Measurements from ENCODE around the gene MYO19.
"Not testable (repeated sequence)": the region's sequence is repeated elsewhere in the genome, so short reads cannot be mapped to it uniquely, and the experiment has no call there.

Gene MYO19

DNA sequence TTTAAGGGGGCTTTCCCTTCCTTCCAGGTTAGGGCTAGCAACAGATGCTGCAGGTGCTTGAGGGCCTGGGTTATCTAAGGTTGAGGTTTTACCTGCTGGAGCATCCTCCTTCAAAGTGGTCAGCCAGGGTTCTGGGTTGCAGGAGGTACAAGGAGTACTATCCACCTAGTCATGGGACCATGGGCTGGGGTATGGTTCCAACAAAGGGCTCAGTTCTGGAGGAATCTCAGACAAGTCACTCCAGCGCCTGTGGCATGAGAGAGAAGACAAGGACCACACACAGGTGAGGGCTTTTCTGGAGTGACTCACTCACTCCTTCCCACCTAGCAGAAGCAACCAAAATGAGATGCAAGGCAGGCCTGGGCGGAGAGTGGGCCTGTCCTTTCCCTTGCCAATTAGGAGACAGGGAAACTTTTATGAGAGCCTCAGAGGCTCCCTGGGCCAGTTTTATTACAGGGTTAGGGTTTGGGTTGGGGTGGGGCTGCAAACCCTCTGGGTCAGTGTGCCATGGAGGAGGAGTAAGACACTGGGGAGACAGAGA, 2.2 kb downstream of the MYO19 start:
- no peak for DNase-seq

GRCh38 chr17:36529121-36529520, 5.5 kb downstream of the MYO19 start:
- DNase-seq: no peak

DNA sequence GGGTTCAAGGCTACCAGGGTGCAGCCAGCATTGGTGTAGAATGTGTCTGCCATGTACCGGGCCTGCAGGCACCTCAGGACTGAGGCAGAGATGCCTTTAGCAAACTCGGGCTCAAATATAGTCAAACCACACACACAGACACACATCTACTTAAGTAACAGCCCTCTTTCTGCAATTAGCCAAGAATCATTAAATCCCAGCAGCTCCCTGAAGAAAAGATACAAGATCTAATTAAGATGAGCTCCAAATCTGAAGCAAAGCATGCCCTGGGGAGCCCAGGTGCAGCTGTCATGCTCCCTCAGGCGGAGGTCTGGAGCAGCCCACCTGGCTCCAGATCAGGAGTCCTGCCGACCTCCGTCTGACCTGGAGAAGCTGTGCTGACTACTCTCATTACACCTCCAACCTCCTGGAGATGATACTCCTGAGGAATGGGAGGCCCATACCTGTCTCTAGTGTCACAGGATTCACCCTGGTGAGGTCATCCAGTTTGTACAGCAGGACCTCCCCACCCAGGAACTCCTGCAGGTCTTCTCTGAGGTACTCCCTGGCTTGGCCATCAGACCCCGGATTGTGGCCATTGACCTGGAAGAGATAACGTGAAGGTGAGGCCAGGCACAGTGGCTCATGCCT, 6.9 kb downstream of the MYO19 start:
- DNase-seq: no peak

DNA sequence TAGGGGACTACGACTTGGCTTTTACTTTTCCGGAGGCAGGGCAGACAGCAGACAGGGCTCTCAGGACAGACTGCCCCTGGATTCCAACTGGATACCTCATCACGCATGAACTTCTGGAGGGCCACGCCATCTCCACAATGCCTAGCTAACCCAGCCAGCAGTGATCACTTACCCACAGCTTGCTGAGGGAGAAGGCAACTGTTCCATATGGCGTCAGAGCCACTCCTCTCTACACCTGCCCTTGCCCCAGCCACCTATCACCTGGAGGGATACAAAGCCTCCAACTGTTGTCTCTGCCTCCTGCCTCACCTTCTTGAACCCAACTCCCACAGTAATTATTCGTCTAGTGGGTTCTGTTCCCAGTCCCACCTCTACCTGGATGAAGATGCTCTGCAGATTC, 8.8 kb downstream of the MYO19 start:
- no peak for DNase-seq

- DNase-seq: no peak
Observed at GRCh38 chr17:36525113-36525512, 9.6 kb downstream of the MYO19 start.

DNA sequence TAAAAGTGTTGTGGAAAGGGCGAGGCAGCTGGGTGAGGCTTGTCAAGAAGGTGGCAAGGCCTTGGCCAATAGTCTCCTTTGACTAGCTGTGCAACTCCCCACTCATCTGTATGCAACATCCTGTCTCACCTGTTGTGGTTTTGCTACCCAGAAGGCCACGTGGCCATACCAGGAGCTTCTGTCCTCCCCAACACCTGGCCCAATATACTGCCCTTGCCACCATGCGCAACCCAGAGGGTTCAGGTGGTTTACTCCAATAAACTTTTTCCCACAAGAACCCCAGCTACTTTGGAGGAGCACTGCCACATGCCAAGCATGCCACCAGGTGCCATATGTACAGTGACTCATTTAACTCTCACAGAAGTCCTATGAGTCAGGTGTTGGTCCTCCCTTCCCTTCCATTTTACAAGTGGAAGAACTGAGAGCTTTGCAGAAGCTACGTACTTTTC, 10.2 kb downstream of the MYO19 start:
- DNase-seq: no peak

DNA sequence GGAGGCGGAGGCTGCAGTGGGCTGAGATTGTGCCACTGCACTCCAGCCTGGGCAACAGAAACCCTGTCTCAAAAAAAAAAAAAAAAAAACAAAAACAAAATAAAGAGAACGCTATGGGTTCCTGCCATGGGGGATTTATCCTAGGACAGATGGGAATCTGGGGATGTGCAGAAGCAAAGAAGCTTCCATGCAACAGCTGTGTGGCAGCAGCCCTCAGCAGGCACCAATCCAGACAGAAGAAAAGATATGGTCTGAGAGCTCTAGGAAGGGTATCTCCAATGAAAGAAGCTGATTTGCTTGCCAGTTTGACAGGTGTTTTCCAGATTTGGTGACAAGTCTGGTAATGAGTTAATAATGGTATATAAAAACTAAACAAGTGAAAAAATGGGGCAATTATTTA, 11.6 kb downstream of the MYO19 start:
- no peak for DNase-seq

DNA sequence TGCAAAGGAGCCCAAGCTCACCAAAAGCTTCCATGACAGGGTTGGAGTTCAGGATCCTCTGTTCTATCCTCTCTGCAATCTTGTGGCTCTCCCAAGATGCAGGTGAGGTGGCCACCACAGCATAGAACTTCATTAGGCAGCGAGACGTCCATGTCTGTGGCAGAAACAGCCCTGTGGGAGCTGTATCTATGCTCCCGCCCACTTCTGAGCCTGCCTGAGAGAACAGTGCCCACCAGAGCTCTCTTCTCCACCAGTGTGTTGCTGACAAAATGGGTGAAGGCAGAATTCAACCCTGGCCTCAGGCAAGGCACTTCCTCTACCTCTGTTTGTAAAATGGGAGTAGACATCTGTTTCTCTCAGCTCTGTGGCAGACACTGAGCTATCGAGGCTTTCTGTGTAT, 18.8 kb downstream of the MYO19 start:
- no peak for DNase-seq

DNA sequence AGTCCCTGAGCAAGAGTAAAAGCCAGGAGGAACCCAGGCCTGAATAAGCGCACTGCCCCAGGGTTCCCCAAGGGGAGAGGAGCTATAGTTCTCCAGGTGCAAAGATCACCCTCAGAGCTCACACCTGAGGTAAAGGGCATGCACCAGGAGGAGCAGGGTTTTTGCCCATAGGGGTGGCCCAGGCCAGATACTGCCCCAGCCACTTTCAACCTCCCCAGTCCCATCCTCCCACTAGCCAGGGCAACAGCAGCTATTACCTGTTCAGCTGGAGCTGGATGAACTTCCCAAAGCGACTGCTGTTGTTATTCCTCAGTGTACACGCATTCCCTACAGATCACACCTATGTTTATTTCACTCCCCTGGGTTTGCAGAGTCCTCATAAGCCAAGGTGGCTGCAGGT, 19.8 kb downstream of the MYO19 start:
- no peak for DNase-seq

DNA sequence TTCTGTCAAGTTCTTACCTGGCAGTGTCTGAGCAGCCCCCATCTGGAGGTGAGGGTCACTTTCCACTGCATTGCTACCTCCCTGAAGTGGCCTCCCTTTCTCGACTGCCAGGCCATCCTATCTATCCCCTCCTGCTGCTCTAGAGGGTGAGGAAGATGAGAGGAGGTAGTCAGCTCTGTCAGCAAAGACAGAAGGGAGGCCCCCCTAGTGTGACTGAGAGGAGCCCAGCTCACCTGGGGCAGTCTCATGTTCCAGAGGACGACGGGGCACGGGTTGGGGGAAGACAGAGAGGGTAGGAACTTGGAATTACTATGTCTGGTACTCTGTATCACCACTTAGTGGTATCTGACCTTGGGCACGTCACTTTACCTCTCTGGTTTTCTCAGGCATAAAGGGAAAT, 22.0 kb downstream of the MYO19 start:
- no peak for DNase-seq

GRCh38 chr17:36511216-36511615, 23.5 kb downstream of the MYO19 start:
- no peak for DNase-seq

DNA sequence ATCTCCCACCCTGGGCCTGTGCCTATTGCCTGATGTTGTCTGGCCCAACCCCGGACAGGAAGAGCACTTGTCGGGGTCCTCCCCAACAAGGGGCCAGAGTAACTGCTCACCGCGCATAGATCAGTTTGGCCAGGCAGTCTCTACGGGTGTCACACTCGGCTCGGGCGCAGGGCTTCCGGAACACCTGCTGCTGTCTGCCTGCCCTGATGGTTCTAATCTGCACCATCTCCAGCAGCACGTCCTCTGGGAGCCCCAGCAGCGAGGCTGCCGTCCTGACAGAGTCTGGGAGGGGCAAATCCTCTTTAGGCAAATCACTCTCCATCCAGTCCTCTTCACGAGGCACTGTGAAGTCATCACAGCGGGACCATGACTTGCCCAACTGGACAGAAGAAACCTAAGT, 24.0 kb downstream of the MYO19 start:
- DNase-seq: no peak

DNA sequence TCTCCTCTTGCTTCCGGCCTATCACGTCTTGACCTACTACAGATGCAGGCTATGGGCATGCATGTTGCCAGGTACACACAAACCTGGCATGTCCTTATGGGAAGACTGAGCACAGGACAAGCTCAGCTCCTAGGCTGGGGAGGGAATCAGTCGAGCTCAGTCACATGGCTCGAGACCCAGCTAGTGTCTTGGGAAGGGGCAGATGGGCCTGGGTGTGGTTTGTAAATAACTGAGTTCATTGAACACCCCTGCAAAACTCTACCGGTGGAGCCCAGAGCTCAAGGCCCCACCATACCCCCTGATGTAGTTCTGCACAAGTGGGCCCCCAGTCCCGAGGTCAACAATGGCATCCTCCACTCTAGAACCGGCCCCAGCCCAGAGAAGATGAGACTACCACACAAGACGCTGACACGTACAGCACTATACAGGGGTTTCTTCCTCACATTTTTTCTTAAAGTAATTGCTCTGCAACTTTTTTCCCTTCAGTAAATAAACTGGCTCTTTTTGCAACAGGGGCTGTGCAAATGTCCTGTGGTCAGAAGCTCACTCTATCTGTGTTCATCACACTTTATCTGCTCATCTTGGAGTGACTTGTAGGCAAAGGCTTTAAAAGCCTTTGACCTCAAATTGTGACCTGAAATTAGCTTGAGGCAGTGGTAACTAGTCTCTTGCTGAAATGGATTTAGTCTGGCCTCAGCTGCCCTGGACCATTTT, 25.2 kb downstream of the MYO19 start:
- no peak for DNase-seq

- DNase-seq: not testable (repeated sequence)
Observed at GRCh38 chr17:36508439-36508838, 26.2 kb downstream of the MYO19 start.

GRCh38 chr17:36507266-36507665, 27.4 kb downstream of the MYO19 start:
- no peak for DNase-seq

GRCh38 chr17:36506831-36507230, 27.8 kb downstream of the MYO19 start:
- DNase-seq: no peak

- DNase-seq: no peak
Observed at GRCh38 chr17:36506249-36506826, 28.3 kb downstream of the MYO19 start.

DNA sequence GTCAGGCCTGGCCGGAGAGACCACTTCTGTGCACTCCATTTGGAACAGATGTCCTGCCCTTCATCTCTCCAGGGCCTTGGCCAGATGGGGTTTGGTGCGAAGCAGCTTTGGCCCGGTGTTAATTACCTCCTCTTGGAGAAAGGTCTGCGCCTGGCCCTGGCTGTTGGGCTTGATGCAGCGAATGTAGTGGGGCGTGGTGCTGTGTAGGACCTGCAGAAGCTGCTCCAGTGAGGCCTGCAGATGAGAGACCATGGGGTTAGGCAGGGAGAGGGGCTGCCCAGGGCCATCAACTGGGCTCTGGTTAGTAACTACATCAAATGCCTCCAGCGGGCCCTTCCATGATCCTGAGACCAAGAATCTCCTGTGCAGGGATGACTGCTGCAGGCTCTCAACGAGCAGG, 29.5 kb downstream of the MYO19 start:
- DNase-seq: no peak

DNA sequence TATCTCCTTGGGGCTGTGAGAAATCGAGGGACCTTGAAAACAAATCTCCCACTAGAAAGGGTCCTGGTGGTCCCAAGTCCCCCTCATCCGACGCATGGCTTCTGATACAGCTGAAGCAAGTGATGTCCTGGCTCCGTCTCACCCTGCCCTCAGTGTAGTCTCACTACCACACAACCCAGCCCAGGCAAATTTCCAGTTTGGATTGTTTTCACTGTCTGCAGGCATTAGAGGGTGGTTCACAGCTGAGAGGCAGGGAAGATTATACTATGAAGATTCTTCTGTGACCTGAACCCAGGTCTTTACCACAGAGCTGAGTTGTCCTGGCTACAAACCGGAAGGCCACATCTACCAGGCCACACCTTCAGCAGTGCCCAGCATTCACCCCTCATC, 30.5 kb downstream of the MYO19 start:
- DNase-seq: no peak

DNA sequence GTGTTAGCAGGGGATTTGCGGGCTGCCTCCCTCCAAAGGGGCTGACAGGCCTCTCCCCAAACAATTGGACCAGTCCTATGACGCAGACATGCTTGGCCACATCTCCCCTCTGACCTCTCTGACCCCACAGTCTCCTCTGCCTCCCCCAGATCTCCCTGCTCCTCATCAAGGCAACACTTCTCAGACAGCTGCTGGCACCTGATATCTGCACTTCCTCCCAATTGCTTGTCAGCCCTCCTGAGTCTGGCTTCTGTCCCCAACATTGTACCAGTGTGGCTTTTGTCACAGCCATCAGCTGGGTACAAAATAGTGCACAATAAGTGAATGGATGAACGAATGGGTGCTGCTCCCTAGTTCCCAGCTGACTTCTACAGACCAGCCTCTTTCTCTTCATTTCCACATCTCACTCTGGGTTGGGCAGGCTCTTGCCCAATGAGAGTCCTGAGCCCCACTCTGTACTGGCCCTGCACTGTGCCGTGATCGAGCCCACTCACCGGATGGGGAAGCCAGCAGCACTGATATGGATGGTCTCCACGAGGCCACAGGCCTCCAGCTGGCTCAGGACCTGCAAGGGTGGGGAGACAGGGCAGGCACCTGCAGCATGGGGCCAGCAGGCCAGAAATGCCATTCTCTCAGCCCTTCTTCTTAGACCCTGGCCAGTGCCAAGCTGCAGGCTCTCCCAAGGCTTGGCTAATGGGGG, 31.1 kb downstream of the MYO19 start:
- DNase-seq: no peak

- DNase-seq: no peak
Observed at GRCh38 chr17:36501963-36502362, 32.7 kb downstream of the MYO19 start.

DNA sequence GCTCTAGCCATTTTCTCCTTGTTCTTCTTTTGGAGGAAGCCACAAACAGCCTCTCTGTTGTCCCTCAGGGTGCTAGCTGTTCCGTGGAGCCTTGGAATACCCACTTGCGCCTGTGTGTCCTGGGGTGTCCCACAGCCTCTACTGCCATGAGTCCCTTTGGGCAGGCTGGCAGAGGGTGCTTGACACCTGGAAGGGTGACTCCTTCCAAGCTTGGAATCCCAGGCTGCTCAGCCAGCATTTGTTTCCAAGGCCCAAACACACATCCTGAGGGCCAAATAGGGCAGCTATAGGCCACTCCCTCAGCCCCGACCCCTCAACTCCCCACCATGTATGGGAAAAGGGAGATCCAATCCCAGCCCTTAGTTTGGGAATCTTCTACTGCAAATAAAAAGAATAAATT, 33.3 kb downstream of the MYO19 start:
- no peak for DNase-seq

DNA sequence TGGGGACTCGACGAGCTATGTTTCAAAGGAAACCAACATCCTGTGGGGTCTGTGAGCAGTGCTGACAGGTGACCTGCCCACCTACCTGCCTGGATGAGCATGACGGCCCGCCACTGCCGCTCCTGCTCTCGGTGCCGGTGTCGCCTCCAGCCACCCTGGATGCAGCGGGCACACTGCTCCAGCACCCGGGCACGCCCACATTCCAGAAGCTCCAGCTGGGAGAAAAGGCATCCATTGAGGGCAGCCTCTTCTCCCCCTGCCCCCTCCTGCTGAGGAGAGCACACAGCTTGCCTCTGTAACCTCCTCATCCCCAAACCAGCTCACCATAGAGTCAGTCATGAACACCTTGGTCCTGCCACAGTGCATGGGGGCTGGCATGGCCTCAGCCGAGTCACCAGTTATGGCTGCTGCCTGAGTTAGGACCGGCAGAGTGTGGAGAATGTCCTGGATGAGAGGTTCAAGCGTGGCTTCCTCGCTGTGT, 33.9 kb downstream of the MYO19 start:
- no peak for DNase-seq
